ENCODE data around the gene SCYGR3.

DNA sequence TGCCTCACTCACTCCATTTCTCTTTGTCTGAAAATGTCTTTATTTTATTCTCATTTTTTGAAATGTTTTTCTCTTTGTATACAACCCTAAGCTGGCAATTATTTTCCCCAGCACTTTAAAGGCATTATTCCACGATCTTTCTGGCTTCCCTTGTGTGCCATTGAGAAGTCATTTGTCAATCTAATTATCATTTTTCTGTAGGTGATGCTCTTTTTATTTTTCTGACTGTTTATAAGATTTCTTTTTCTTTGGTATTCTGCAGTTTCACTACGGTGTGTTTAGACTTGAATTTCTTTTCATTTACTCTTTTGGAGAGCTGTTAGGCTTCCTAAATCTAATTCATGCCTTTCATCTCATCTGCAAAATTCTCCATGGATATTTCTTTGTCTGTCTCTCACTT lies 10.8 kb upstream of the SCYGR3 start:
- TF ChIP-seq POLR2AphosphoS5 (IDR thresholded peaks at IDR 0.05; ENCODE audit: borderline replicate concordance, low read depth, low read length) = no peak
- no peak for TF ChIP-seq EZH2 (IDR thresholded peaks at IDR 0.05)
- TF ChIP-seq FOXP2 (optimal IDR thresholded peaks at IDR 0.05; ENCODE audit: control extremely low read depth, extremely low read length, insufficient read depth) = no peak
